Endothelial cell of umbilical vein (primary cell): ENCODE results near the gene CAMK2D.

ENCODE experiments used
- EZH2 ChIP-seq: IDR thresholded peaks from 2 replicates; pipeline ENCODE4 v1.6.1; 2012; ENCODE audit warnings: borderline replicate concordance, low read depth, mild to moderate bottlenecking, moderate library complexity, low read length, inconsistent platforms; ENCODE audit not compliant: severe bottlenecking
- POLR2A ChIP-seq: IDR thresholded peaks from 2 replicates; pipeline ENCODE4 v1.6.1; 2012; ENCODE audit warnings: low read depth, mild to moderate bottlenecking, control low read depth, low read length
- TF ChIP-seq, protein P1 (sequence below), 2 donors: IDR thresholded peaks; 1 replicate in 1 of 2; 2 replicates in 1 of 2; pipeline ENCODE4 v1.5.1; 2011; ENCODE audit warnings: low read length in 2 of 2, mild to moderate bottlenecking in 2 of 2, moderate library complexity in 2 of 2, control low read depth in 1 of 2, inconsistent platforms in 1 of 2, low read depth in 1 of 2; ENCODE audit not compliant: insufficient read depth in 1 of 2; ENCODE audit errors: extremely low read depth in 1 of 2

GRCh38 chr4:113730467-113731216 is 30.9 kb downstream of the CAMK2D start:
- no peak for TF ChIP-seq EZH2
- no peak for TF ChIP-seq POLR2A
- TF ChIP-seq, protein P1, sequence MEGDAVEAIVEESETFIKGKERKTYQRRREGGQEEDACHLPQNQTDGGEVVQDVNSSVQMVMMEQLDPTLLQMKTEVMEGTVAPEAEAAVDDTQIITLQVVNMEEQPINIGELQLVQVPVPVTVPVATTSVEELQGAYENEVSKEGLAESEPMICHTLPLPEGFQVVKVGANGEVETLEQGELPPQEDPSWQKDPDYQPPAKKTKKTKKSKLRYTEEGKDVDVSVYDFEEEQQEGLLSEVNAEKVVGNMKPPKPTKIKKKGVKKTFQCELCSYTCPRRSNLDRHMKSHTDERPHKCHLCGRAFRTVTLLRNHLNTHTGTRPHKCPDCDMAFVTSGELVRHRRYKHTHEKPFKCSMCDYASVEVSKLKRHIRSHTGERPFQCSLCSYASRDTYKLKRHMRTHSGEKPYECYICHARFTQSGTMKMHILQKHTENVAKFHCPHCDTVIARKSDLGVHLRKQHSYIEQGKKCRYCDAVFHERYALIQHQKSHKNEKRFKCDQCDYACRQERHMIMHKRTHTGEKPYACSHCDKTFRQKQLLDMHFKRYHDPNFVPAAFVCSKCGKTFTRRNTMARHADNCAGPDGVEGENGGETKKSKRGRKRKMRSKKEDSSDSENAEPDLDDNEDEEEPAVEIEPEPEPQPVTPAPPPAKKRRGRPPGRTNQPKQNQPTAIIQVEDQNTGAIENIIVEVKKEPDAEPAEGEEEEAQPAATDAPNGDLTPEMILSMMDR (IDR thresholded peaks at IDR 0.05; ENCODE audit: extremely low read depth in 1 of 2, insufficient read depth in 1 of 2, low read depth in 1 of 2, low read length in 2 of 2) = no peak
